Measurements from ENCODE around the gene PES1.

DNA sequence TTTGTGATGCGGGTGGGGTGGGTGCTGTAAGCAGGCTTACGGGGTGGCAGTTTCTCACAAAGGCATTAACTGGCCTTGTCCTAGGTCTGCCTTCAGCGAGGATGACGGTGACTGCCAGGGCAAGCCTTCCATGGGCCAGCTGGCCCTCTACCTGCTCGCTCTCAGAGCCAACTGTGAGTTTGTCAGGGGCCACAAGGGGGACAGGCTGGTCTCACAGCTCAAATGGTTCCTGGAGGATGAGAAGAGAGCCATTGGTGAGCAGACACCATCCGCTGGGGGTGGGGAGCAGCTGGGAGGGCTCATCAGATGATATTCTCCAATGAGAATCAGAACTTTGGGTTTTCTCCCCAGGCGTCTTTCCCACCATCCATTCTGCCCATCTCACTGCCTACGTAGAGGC is 21.1 kb upstream of the PES1 start:
- TF ChIP-seq, protein P1, sequence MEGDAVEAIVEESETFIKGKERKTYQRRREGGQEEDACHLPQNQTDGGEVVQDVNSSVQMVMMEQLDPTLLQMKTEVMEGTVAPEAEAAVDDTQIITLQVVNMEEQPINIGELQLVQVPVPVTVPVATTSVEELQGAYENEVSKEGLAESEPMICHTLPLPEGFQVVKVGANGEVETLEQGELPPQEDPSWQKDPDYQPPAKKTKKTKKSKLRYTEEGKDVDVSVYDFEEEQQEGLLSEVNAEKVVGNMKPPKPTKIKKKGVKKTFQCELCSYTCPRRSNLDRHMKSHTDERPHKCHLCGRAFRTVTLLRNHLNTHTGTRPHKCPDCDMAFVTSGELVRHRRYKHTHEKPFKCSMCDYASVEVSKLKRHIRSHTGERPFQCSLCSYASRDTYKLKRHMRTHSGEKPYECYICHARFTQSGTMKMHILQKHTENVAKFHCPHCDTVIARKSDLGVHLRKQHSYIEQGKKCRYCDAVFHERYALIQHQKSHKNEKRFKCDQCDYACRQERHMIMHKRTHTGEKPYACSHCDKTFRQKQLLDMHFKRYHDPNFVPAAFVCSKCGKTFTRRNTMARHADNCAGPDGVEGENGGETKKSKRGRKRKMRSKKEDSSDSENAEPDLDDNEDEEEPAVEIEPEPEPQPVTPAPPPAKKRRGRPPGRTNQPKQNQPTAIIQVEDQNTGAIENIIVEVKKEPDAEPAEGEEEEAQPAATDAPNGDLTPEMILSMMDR (IDR thresholded peaks at IDR 0.05), result no peak
- TF ChIP-seq EP300 (IDR thresholded peaks at IDR 0.05), result no peak

Data from esophagus muscularis mucosa (tissue), 3 donors.